A549 (cell line): ENCODE measurements around the gene USP34. TPM values are rescaled to one million over a fixed set of nuclear protein-coding genes. Genes with fewer than 3 reads are reported as not detected.

Experiments
- ATAC-seq, 2 experiments: fragments of 200-7000 bp in 1 of 2; fragments of >200 bp in 1 of 2; cut with Nextera tagmentation in 1 of 2; cut with Tn5 transposase in 1 of 2; 3 replicates each; pipeline versions ENCODE4 v1.8.0 to v1.9.1; 2018 to 2020; ENCODE audit warnings: mild to moderate bottlenecking in 1 of 2, moderate library complexity in 1 of 2
- CTCF ChIA-PET: fragments of 300-600 bp; sonication (Branson Sonifier 250); formaldehyde crosslinking; extraction: SDS; loops from one replicate; lab custom pipeline; 2021; ENCODE audit warnings: antibody characterized with exemption, inconsistent platforms; lab: Yijun Ruan, JAX
- POLR2A ChIA-PET: fragments of 350-600 bp; formaldehyde crosslinking; extraction: SDS; loops from one replicate; lab custom pipeline; 2021; ENCODE audit warnings: antibody characterized with exemption, inconsistent platforms; lab: Yijun Ruan, JAX
- DNase-seq, 2 experiments: peaks; one replicate each; pipeline versions ENCODE4 v3.0.0 to v3.0.0-alpha.2; 2011 to 2016; ENCODE audit warnings: low read depth in 1 of 2, low spot score in 1 of 2
- FAIRE-seq: peaks from 2 replicates; lab custom pipeline; 2011; peaks lifted over from hg19 to GRCh38; lab: Jason Lieb, UNC
- H3K27ac ChIP-seq, 2 experiments: fragments of >200 bp; sonication (Bioruptor Twin); formaldehyde crosslinking; 3 replicates each; pipeline ENCODE4 v1.5.1; 2016 to 2017
- H3K4me1 ChIP-seq: fragments of >200 bp; sonication (Bioruptor Twin); formaldehyde crosslinking; 3 replicates; pipeline ENCODE4 v1.6.1; 2016
- H3K4me2 ChIP-seq: fragments of >200 bp; sonication (Bioruptor Twin); formaldehyde crosslinking; 3 replicates; pipeline ENCODE4 v1.6.1; 2016
- H3K4me3 ChIP-seq: fragments of >200 bp; sonication (Bioruptor Twin); formaldehyde crosslinking; 3 replicates; pipeline ENCODE4 v1.5.1; 2016
- H3K9me3 ChIP-seq: fragments of >200 bp; sonication (Bioruptor Twin); formaldehyde crosslinking; 3 replicates; pipeline ENCODE4 v1.6.1; 2016
- BHLHE40 ChIP-seq: IDR thresholded peaks from 2 replicates; pipeline ENCODE4 v1.6.1; 2012; ENCODE audit warnings: low read depth, low read length, inconsistent platforms
- CBX8 ChIP-seq: fragments of 200-600 bp; sonication (generic); IDR thresholded peaks from 2 replicates; pipeline ENCODE4 v1.6.1; 2016
- CEBPB ChIP-seq, 2 experiments: fragments of >200 bp in 1 of 2; sonication (Bioruptor Twin) in 1 of 2; formaldehyde crosslinking in 1 of 2; IDR thresholded peaks; 2 replicates each; pipeline ENCODE4 v1.6.1; 2012 to 2016
- CTCF ChIP-seq: fragments of >200 bp; sonication (Bioruptor Twin); formaldehyde crosslinking; IDR thresholded peaks from 3 replicates; pipeline ENCODE4 v1.5.1; 2016
- EHF ChIP-seq: fragments of 250-450 bp; sonication (Bioruptor Pico); IDR thresholded peaks from 2 replicates; pipeline ENCODE4 v1.5.0; 2020; ENCODE audit warnings: mild to moderate bottlenecking
- ELK1 ChIP-seq: fragments of 150-350 bp; IDR thresholded peaks from 2 replicates; pipeline ENCODE4 v1.6.1; 2014; ENCODE audit warnings: low read depth, mild to moderate bottlenecking, low read length
- EP300 ChIP-seq, 2 experiments: fragments of >200 bp; sonication (Bioruptor Twin); formaldehyde crosslinking; IDR thresholded peaks; 2 replicates in 1 of 2; 3 replicates in 1 of 2; pipeline ENCODE4 v1.6.1; 2016 to 2017
- FOSL2 ChIP-seq, 2 experiments: fragments of 450-650 bp in 1 of 2; fragments of >200 bp in 1 of 2; sonication (Bioruptor Twin) in 1 of 2; formaldehyde crosslinking; IDR thresholded peaks; 2 replicates each; pipeline versions ENCODE4 v1.5.0 to v1.6.1; 2016 to 2020; ENCODE audit warnings: mild to moderate bottlenecking in 1 of 2, moderate library complexity in 1 of 2
- FOXS1 ChIP-seq: fragments of 250-450 bp; sonication (Bioruptor Pico); IDR thresholded peaks from 2 replicates; pipeline ENCODE4 v1.5.0; 2020; ENCODE audit warnings: mild to moderate bottlenecking, moderate library complexity
- HES2 ChIP-seq: fragments of >200 bp; sonication (Bioruptor Twin); formaldehyde crosslinking; IDR thresholded peaks from 2 replicates; pipeline ENCODE4 v1.6.1; 2016
- HEYL ChIP-seq: fragments of 250-450 bp; sonication (Bioruptor Pico); IDR thresholded peaks from 2 replicates; pipeline ENCODE4 v1.8.0; 2021; ENCODE audit warnings: mild to moderate bottlenecking, moderate library complexity
- HOXB13 ChIP-seq: fragments of 250-450 bp; sonication (Bioruptor Pico); IDR thresholded peaks from 2 replicates; pipeline ENCODE4 v1.5.0; 2020; ENCODE audit warnings: low read depth, mild to moderate bottlenecking, moderate library complexity
- JUNB ChIP-seq: fragments of >200 bp; sonication (Bioruptor Twin); formaldehyde crosslinking; IDR thresholded peaks from 2 replicates; pipeline ENCODE4 v1.6.1; 2016
- KDM5A ChIP-seq: fragments of 200-600 bp; sonication (generic); IDR thresholded peaks from 2 replicates; pipeline ENCODE4 v1.6.1; 2016; ENCODE audit warnings: antibody characterized with exemption, mild to moderate bottlenecking
- MAFK ChIP-seq: fragments of 450-650 bp; IDR thresholded peaks from 2 replicates; pipeline ENCODE4 v1.6.1; 2014; ENCODE audit not compliant: partially characterized antibody
- PHF8 ChIP-seq: fragments of 200-600 bp; sonication (generic); IDR thresholded peaks from 2 replicates; pipeline ENCODE4 v1.6.1; 2016; ENCODE audit warnings: low read depth, mild to moderate bottlenecking, antibody characterized with exemption, moderate library complexity, borderline replicate concordance
- POLR2AphosphoS2 ChIP-seq: conservative IDR thresholded peaks from 2 replicates; pipeline ENCODE4 v1.6.1; 2012; ENCODE audit warnings: low read length, improper control_type of control experiment, inconsistent platforms
- RAD21 ChIP-seq, 2 experiments: fragments of >200 bp in 1 of 2; sonication (Bioruptor Twin) in 1 of 2; formaldehyde crosslinking in 1 of 2; IDR thresholded peaks in 1 of 2; conservative IDR thresholded peaks in 1 of 2; 2 replicates in 1 of 2; 3 replicates in 1 of 2; pipeline ENCODE4 v1.6.1; 2012 to 2018; ENCODE audit warnings: inconsistent platforms in 1 of 2
- RARB ChIP-seq: fragments of 250-450 bp; sonication (Bioruptor Pico); IDR thresholded peaks from 2 replicates; pipeline ENCODE4 v1.8.0; 2021; ENCODE audit warnings: mild to moderate bottlenecking, moderate library complexity
- RCOR1 ChIP-seq: fragments of 150-350 bp; IDR thresholded peaks from 2 replicates; pipeline ENCODE4 v1.6.1; 2014; ENCODE audit warnings: antibody characterized with exemption, low read length, low read depth
- RFX5 ChIP-seq: fragments of 450-650 bp; IDR thresholded peaks from 2 replicates; pipeline ENCODE4 v1.7.1; 2014; ENCODE audit warnings: antibody characterized with exemption, mild to moderate bottlenecking, moderate library complexity
- TP53 ChIP-seq: fragments of 250-450 bp; sonication (Bioruptor Pico); IDR thresholded peaks from 2 replicates; pipeline ENCODE4 v1.5.0; 2021; ENCODE audit warnings: mild to moderate bottlenecking, moderate library complexity
- USF2 ChIP-seq: fragments of 450-650 bp; IDR thresholded peaks from 2 replicates; pipeline ENCODE4 v1.6.1; 2014; ENCODE audit warnings: antibody characterized with exemption
- ZC3H11A ChIP-seq: fragments of 450-650 bp; IDR thresholded peaks from 2 replicates; pipeline ENCODE4 v1.6.1; 2014; ENCODE audit warnings: antibody characterized with exemption, mild to moderate bottlenecking
- WGBS: methylation state at CpG from one replicate; pipeline ENCODE4 v1.1.6; 2017; ENCODE audit errors: missing lambda C conversion rate; 5-methylcytosine and 5-hydroxymethylcytosine counted together
- polyA plus RNA-seq, 4 experiments: library from polyadenylated mRNA; depleted of rRNA in 3 of 4; stranded (reverse); fragments of >200 nt; fragmentation: RNase III in 1 of 4; extraction: RNeasy Plus Mini Kit Qiagen cat#74134 plus additional on column Dnase treatment in 1 of 4; gene quantifications; 2 replicates in 3 of 4; 3 replicates in 1 of 4; pipeline ENCODE4 v1.2.3, GENCODE V29; 2011 to 2017
- TF ChIP-seq, protein P1 (sequence below): fragments of >200 bp; sonication (Bioruptor Twin); formaldehyde crosslinking; IDR thresholded peaks from 3 replicates; pipeline ENCODE4 v1.6.1; 2016
- TF ChIP-seq, protein P2 (sequence below): IDR thresholded peaks from 2 replicates; pipeline ENCODE4 v1.6.1; 2012; ENCODE audit warnings: low read depth, borderline replicate concordance
- TF ChIP-seq, protein P3 (sequence below): fragments of 250-450 bp; sonication (Bioruptor Pico); IDR thresholded peaks from 2 replicates; pipeline ENCODE4 v1.5.0; 2021; ENCODE audit warnings: mild to moderate bottlenecking, moderate library complexity, borderline replicate concordance

The USP34 gene
- polyA plus RNA-seq, 2 of the 4 experiments (the other 2 are of a cell fraction) = 47.7 to 132 TPM

DNA sequence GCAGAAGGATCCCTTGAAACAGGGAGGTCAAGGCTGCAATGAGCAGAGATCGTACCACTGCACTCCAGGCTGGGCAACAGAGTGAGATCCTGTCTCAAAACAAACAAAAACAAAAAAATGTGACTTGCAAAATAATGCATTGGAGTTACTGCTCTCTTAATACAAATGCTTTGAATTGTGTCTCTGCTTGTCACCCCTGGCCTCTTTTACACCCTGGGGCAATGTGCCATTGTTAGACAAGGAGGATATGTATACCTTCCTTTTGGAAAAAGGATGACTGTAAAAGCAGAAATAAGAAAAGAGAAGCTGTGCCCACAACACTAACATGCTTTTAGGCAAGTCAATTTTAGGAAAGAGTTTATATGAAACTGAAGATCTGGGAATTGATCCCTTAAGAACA is 329.7 kb downstream of the USP34 start:
- WGBS = 86% methylated on average over 1 of the region's 1 CpG
- no peak for DNase-seq
- no peaks in the 10 kb centered on the region for H3K4me1 ChIP-seq
- no peaks in the 10 kb centered on the region for H3K9me3 ChIP-seq
- ChIA-PET CTCF (no interaction called here), POLR2A (no interaction called here)
- no peak overlapping the region for H3K4me2 ChIP-seq
- no peak for TF ChIP-seq CEBPB (IDR thresholded peaks at IDR 0.05)
- no peak for TF ChIP-seq POLR2AphosphoS2
- TF ChIP-seq BHLHE40 = no peak
- TF ChIP-seq, protein P1, sequence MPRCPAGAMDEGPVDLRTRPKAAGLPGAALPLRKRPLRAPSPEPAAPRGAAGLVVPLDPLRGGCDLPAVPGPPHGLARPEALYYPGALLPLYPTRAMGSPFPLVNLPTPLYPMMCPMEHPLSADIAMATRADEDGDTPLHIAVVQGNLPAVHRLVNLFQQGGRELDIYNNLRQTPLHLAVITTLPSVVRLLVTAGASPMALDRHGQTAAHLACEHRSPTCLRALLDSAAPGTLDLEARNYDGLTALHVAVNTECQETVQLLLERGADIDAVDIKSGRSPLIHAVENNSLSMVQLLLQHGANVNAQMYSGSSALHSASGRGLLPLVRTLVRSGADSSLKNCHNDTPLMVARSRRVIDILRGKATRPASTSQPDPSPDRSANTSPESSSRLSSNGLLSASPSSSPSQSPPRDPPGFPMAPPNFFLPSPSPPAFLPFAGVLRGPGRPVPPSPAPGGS = no peak
- TF ChIP-seq PHF8 = no peak
- TF ChIP-seq USF2 = no peak
- TF ChIP-seq KDM5A = no peak
- no peak for TF ChIP-seq HES2
- TF ChIP-seq JUNB = no peak
- TF ChIP-seq RCOR1 = no peak
- TF ChIP-seq FOXS1 (CRISPR knock-in tag) = no peak
- TF ChIP-seq RFX5 = no peak
- no peak overlapping the region for H3K27ac ChIP-seq
- H3K4me3 ChIP-seq = no peak overlapping the region
- ATAC-seq = no peak
- FAIRE-seq = no peak

GRCh38 chr2:61138859-61139258 is 332.0 kb downstream of the USP34 start:
- no peak overlapping the region for H3K4me3 ChIP-seq
- no peak for FAIRE-seq
- POLR2A ChIA-PET = no interaction called here
- H3K4me1 ChIP-seq = no peaks in the 10 kb centered on the region
- no peak overlapping the region for H3K27ac ChIP-seq
- H3K4me2 ChIP-seq = no peak overlapping the region
- no peaks in the 10 kb centered on the region for H3K9me3 ChIP-seq
- WGBS = 91% methylated on average over 4 of the region's 4 CpGs
- CTCF ChIA-PET = interaction anchor here (0.6 kb wide), 1 partner anchor 29 kb away, joined by 3 read pairs; no protein-coding TSS in a partner anchor
- TF ChIP-seq CBX8 (no peak), HEYL (CRISPR knock-in tag) (no peak), EHF (CRISPR knock-in tag) (no peak), ELK1 (no peak), RCOR1 (no peak), RARB (CRISPR knock-in tag) (no peak), RAD21 (conservative IDR thresholded peaks at IDR 0.05 in 1 of 2, IDR thresholded peaks at IDR 0.05 in 1 of 2) (no peak), MAFK (no peak), POLR2AphosphoS2 (no peak), TP53 (CRISPR knock-in tag) (no peak), CTCF (no peak), KDM5A (no peak), FOSL2 (IDR thresholded peaks at IDR 0.05) (no peak), FOSL2 (CRISPR knock-in tag; IDR thresholded peaks at IDR 0.05) (no peak), ZC3H11A (no peak), EP300 (IDR thresholded peaks at IDR 0.05) (no peak), FOXS1 (CRISPR knock-in tag) (no peak), HOXB13 (CRISPR knock-in tag) (no peak)
- TF ChIP-seq, protein P2, sequence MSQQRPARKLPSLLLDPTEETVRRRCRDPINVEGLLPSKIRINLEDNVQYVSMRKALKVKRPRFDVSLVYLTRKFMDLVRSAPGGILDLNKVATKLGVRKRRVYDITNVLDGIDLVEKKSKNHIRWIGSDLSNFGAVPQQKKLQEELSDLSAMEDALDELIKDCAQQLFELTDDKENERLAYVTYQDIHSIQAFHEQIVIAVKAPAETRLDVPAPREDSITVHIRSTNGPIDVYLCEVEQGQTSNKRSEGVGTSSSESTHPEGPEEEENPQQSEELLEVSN = no peak
- TF ChIP-seq, protein P3, sequence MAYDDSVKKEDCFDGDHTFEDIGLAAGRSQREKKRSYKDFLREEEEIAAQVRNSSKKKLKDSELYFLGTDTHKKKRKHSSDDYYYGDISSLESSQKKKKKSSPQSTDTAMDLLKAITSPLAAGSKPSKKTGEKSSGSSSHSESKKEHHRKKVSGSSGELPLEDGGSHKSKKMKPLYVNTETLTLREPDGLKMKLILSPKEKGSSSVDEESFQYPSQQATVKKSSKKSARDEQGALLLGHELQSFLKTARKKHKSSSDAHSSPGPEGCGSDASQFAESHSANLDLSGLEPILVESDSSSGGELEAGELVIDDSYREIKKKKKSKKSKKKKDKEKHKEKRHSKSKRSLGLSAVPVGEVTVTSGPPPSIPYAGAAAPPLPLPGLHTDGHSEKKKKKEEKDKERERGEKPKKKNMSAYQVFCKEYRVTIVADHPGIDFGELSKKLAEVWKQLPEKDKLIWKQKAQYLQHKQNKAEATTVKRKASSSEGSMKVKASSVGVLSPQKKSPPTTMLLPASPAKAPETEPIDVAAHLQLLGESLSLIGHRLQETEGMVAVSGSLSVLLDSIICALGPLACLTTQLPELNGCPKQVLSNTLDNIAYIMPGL (CRISPR knock-in tag) = no peak
- TF ChIP-seq, all 56 proteins: peak for 0
- no peak for DNase-seq
- no peak for ATAC-seq
